Mesendoderm (in vitro differentiated cells): Measurements from ENCODE around the gene MANSC4.

Source experiments
- DNase-seq: peaks from one replicate; pipeline ENCODE4 v3.0.0; 2013
- H2AK5ac ChIP-seq: 2 replicates; pipeline ENCODE4 v1.6.1; 2013; ENCODE audit warnings: low read length, inconsistent platforms
- H2BK120ac ChIP-seq: 2 replicates; pipeline ENCODE4 v1.6.1; 2013; ENCODE audit warnings: low read depth, mild to moderate bottlenecking, low read length, moderate library complexity, mixed read lengths
- H2BK15ac ChIP-seq: replicated peaks from 2 replicates; pipeline ENCODE4 v1.6.1; 2013; ENCODE audit warnings: low read depth, mild to moderate bottlenecking, moderate library complexity
- H2BK5ac ChIP-seq: 2 replicates; pipeline ENCODE4 v1.6.1; 2013; ENCODE audit warnings: low read length, inconsistent platforms
- H3K18ac ChIP-seq: 2 replicates; pipeline ENCODE4 v1.6.1; 2013; ENCODE audit warnings: mild to moderate bottlenecking, low read length, mixed read lengths
- H3K23ac ChIP-seq: one replicate; pipeline ENCODE4 v1.6.1; 2013; ENCODE audit warnings: low read length
- H3K27ac ChIP-seq: 2 replicates; pipeline ENCODE4 v1.5.1; 2013; ENCODE audit warnings: low read depth, mild to moderate bottlenecking, inconsistent platforms, low read length, moderate library complexity
- H3K27me3 ChIP-seq: 2 replicates; pipeline ENCODE4 v1.6.1; 2013; ENCODE audit warnings: low read length, control low read depth, mild to moderate bottlenecking, inconsistent platforms; ENCODE audit not compliant: insufficient read depth, poor library complexity
- H3K36me3 ChIP-seq: 2 replicates; pipeline ENCODE4 v1.6.1; 2013; ENCODE audit warnings: low read length, inconsistent platforms; ENCODE audit not compliant: control insufficient read depth, insufficient read depth
- H3K4ac ChIP-seq: one replicate; pipeline ENCODE4 v1.6.1; 2013; ENCODE audit warnings: low read depth, mild to moderate bottlenecking, low read length, moderate library complexity
- H3K4me1 ChIP-seq: 2 replicates; pipeline ENCODE4 v1.6.1; 2013; ENCODE audit warnings: low read depth, low read length, inconsistent platforms; ENCODE audit not compliant: control insufficient read depth
- H3K4me2 ChIP-seq: 2 replicates; pipeline ENCODE4 v1.6.1; 2013; ENCODE audit warnings: low read length
- H3K4me3 ChIP-seq: 2 replicates; pipeline ENCODE4 v1.5.1; 2013; ENCODE audit warnings: mild to moderate bottlenecking, low read length
- H3K56ac ChIP-seq: one replicate; pipeline ENCODE4 v1.6.1; 2013; ENCODE audit warnings: low read length
- H3K79me1 ChIP-seq: 2 replicates; pipeline ENCODE4 v1.6.1; 2013; ENCODE audit warnings: low read length, inconsistent platforms
- H3K79me2 ChIP-seq: 2 replicates; pipeline ENCODE4 v1.6.1; 2013; ENCODE audit warnings: mild to moderate bottlenecking, low read length; ENCODE audit not compliant: control insufficient read depth, insufficient read depth
- H3K9ac ChIP-seq: 2 replicates; pipeline ENCODE4 v1.6.1; 2013; ENCODE audit warnings: low read length, inconsistent platforms
- H4K5ac ChIP-seq: one replicate; pipeline ENCODE4 v1.6.1; 2013; ENCODE audit warnings: low read length
- H4K8ac ChIP-seq: one replicate; pipeline ENCODE4 v1.6.1; 2013; ENCODE audit warnings: low read depth, mild to moderate bottlenecking, control low read depth, low read length, moderate library complexity
- WGBS: extraction: QIAGEN DNeasy Blood & Tissue Kit; methylation state at CpG from one replicate; pipeline ENCODE4 v1.1.7; 2013; ENCODE audit warnings: low lambda C conversion rate, missing lambda C conversion rate; ENCODE audit not compliant: insufficient coverage; ENCODE audit errors: extremely low coverage; 5-methylcytosine and 5-hydroxymethylcytosine counted together

The MANSC4 gene

GRCh38 chr12:27807063-27807703, 27.1 kb upstream of the MANSC4 start:
- Histone ChIP-seq H3K79me1 (no peaks in the 10 kb centered on the region), H2AK5ac (no peak overlapping the region), H3K4me2 (no peak overlapping the region), H3K36me3 (no peaks in the 10 kb centered on the region), H3K23ac (no peak overlapping the region), H2BK15ac (no peak overlapping the region), H2BK5ac (no peak overlapping the region), H3K27ac (no peak overlapping the region), H3K56ac (no peak overlapping the region), H3K4me3 (no peak overlapping the region), H2BK120ac (no peak overlapping the region), H3K4me1 (peaks cover 2% of the 10 kb centered on the region), H3K27me3 (no peaks in the 10 kb centered on the region), H3K79me2 (no peaks in the 10 kb centered on the region), H4K8ac (no peak overlapping the region), H3K4ac (no peak overlapping the region), H3K18ac (no peak overlapping the region), H4K5ac (no peak overlapping the region), H3K9ac (no peak overlapping the region)
- peak; percentile 55 for DNase-seq
- WGBS: no CpG with 5 or more reads among the region's 8 CpGs

GRCh38 chr12:27806259-27806658, 26.2 kb upstream of the MANSC4 start:
- Histone ChIP-seq H3K36me3 (no peaks in the 10 kb centered on the region), H3K23ac (no peak overlapping the region), H2BK15ac (no peak overlapping the region), H3K9ac (no peak overlapping the region), H4K5ac (no peak overlapping the region), H3K79me2 (no peaks in the 10 kb centered on the region), H3K4me1 (peaks cover 2% of the 10 kb centered on the region), H4K8ac (no peak overlapping the region), H2BK5ac (no peak overlapping the region), H3K56ac (no peak overlapping the region), H2BK120ac (no peak overlapping the region), H3K4ac (no peak overlapping the region), H3K4me2 (no peak overlapping the region), H3K27ac (no peak overlapping the region), H3K18ac (no peak overlapping the region), H3K79me1 (no peaks in the 10 kb centered on the region), H2AK5ac (no peak overlapping the region), H3K27me3 (no peaks in the 10 kb centered on the region), H3K4me3 (no peak overlapping the region)
- WGBS: no CpG with 5 or more reads among the region's 4 CpGs
- no peak for DNase-seq

GRCh38 chr12:27805238-27805637, 25.2 kb upstream of the MANSC4 start:
- no CpG with 5 or more reads among the region's 1 CpG for WGBS

GRCh38 chr12:27802936-27803335, 22.9 kb upstream of the MANSC4 start:
- H3K23ac ChIP-seq: no peak overlapping the region
- no peak overlapping the region for H4K8ac ChIP-seq
- no peaks in the 10 kb centered on the region for H3K79me1 ChIP-seq
- H2AK5ac ChIP-seq: no peak overlapping the region
- H3K27ac ChIP-seq: no peak overlapping the region
- no peak overlapping the region for H4K5ac ChIP-seq
- no peak overlapping the region for H2BK5ac ChIP-seq
- no peak overlapping the region for H3K4ac ChIP-seq
- H3K79me2 ChIP-seq: no peaks in the 10 kb centered on the region
- H3K18ac ChIP-seq: no peak overlapping the region
- H3K4me2 ChIP-seq: no peak overlapping the region
- DNase-seq: no peak
- H2BK120ac ChIP-seq: no peak overlapping the region
- no peak overlapping the region for H3K9ac ChIP-seq
- no CpG with 5 or more reads among the region's 2 CpGs for WGBS
- H2BK15ac ChIP-seq: no peak overlapping the region
- H3K27me3 ChIP-seq: no peaks in the 10 kb centered on the region
- no peak overlapping the region for H3K4me3 ChIP-seq
- H3K56ac ChIP-seq: no peak overlapping the region
- peaks cover 2% of the 10 kb centered on the region for H3K4me1 ChIP-seq
- H3K36me3 ChIP-seq: no peaks in the 10 kb centered on the region

More at GRCh38 chr12:27805238-27805637, 25.2 kb upstream of the MANSC4 start:
- no peak overlapping the region for H3K18ac ChIP-seq
- H3K36me3 ChIP-seq: no peaks in the 10 kb centered on the region
- H3K23ac ChIP-seq: no peak overlapping the region
- H2BK5ac ChIP-seq: no peak overlapping the region
- H4K8ac ChIP-seq: no peak overlapping the region
- H3K27me3 ChIP-seq: no peaks in the 10 kb centered on the region
- no peak overlapping the region for H4K5ac ChIP-seq
- peaks cover 2% of the 10 kb centered on the region for H3K4me1 ChIP-seq
- no peak overlapping the region for H3K56ac ChIP-seq
- H2BK15ac ChIP-seq: no peak overlapping the region
- no peaks in the 10 kb centered on the region for H3K79me2 ChIP-seq
- DNase-seq: no peak
- H3K27ac ChIP-seq: no peak overlapping the region
- no peaks in the 10 kb centered on the region for H3K79me1 ChIP-seq
- no peak overlapping the region for H3K4me3 ChIP-seq
- H3K4me2 ChIP-seq: no peak overlapping the region
- H3K4ac ChIP-seq: no peak overlapping the region
- H2AK5ac ChIP-seq: no peak overlapping the region
- no peak overlapping the region for H3K9ac ChIP-seq
- no peak overlapping the region for H2BK120ac ChIP-seq

- Histone ChIP-seq H2BK5ac (no peak overlapping the region), H3K9ac (no peak overlapping the region), H2BK15ac (no peak overlapping the region), H3K4ac (no peak overlapping the region), H3K79me1 (no peaks in the 10 kb centered on the region), H3K79me2 (no peaks in the 10 kb centered on the region), H3K4me2 (no peak overlapping the region), H3K27ac (no peak overlapping the region), H4K8ac (no peak overlapping the region), H3K4me3 (no peak overlapping the region), H3K4me1 (peaks cover under 1% of the 10 kb centered on the region), H2AK5ac (no peak overlapping the region), H3K56ac (no peak overlapping the region), H3K18ac (no peak overlapping the region), H4K5ac (no peak overlapping the region), H2BK120ac (no peak overlapping the region), H3K27me3 (no peaks in the 10 kb centered on the region), H3K36me3 (peaks cover 1% of the 10 kb centered on the region), H3K23ac (no peak overlapping the region)
- no CpG with 5 or more reads among the region's 4 CpGs for WGBS
- no peak for DNase-seq
These were observed 22.5 kb upstream of the MANSC4 start for GRCh38 chr12:27802511-27802910.

- H3K4me3 ChIP-seq: no peak overlapping the region
- no peak overlapping the region for H3K4me2 ChIP-seq
- no peak overlapping the region for H3K23ac ChIP-seq
- H2BK120ac ChIP-seq: no peak overlapping the region
- no peak overlapping the region for H3K56ac ChIP-seq
- H2BK5ac ChIP-seq: no peak overlapping the region
- H3K79me1 ChIP-seq: no peaks in the 10 kb centered on the region
- no peaks in the 10 kb centered on the region for H3K4me1 ChIP-seq
- H4K5ac ChIP-seq: no peak overlapping the region
- no peak for DNase-seq
- no peak overlapping the region for H3K4ac ChIP-seq
- H2BK15ac ChIP-seq: no peak overlapping the region
- no peak overlapping the region for H4K8ac ChIP-seq
- H3K9ac ChIP-seq: no peak overlapping the region
- no peak overlapping the region for H2AK5ac ChIP-seq
- H3K18ac ChIP-seq: no peak overlapping the region
- WGBS: no CpG with 5 or more reads among the region's 5 CpGs
- no peak overlapping the region for H3K27ac ChIP-seq
- no peaks in the 10 kb centered on the region for H3K27me3 ChIP-seq
- H3K36me3 ChIP-seq: peaks cover 1% of the 10 kb centered on the region
- no peaks in the 10 kb centered on the region for H3K79me2 ChIP-seq
These were observed 21.6 kb upstream of the MANSC4 start for GRCh38 chr12:27801630-27802029.
